Measurements from ENCODE around the gene PTTG1IP.
A peak's percentile ranks its signal among the peaks of the same experiment; 100 is the strongest.

Gene PTTG1IP

GRCh38 chr21:44817506-44817880 lies 56.0 kb downstream of the PTTG1IP start:
- Histone ChIP-seq H2BK120ac (ENCODE audit: low read depth, low read length) (no peak overlapping the region), H3K23ac (ENCODE audit: low read depth, low read length, poor library complexity) (peak overlapping the region; percentile 91), H3K4me3 (ENCODE audit: low read length in 2 of 2) (peak overlapping the region; percentile 62 to 89), H2BK5ac (ENCODE audit: low read length) (peak overlapping the region; percentile 5), H3K4ac (ENCODE audit: low read length) (no peak overlapping the region), H3K36me3 (replicated peaks in 1 of 2; ENCODE audit: control insufficient read depth in 2 of 2, insufficient read depth in 2 of 2, low read length in 2 of 2) (peaks cover 6 to 14% of the 10 kb centered on the region in 2 donors), H2AFZ (ENCODE audit: low read length) (peak overlapping the region; percentile 92), H3K9ac (ENCODE audit: low read depth, low read length, poor library complexity) (peak overlapping the region; percentile 93), H3K9me3 (replicated peaks in 1 of 2; ENCODE audit: control insufficient read depth in 2 of 2, insufficient read depth in 1 of 2, low read depth in 1 of 2, low read length in 2 of 2) (peaks cover 20 to 21% of the 10 kb centered on the region in 2 donors), H3K14ac (ENCODE audit: low read length) (peak overlapping the region; percentile 21), H3K4me2 (ENCODE audit: insufficient read depth, low read length, poor library complexity, severe bottlenecking) (peak overlapping the region; percentile 94), H3K27ac (replicated peaks; ENCODE audit: low read length) (peak overlapping the region; percentile 79), H4K8ac (ENCODE audit: low read depth, low read length) (peak overlapping the region; percentile 86), H2BK15ac (ENCODE audit: low read length) (no peak overlapping the region), H3K18ac (ENCODE audit: low read length) (peak overlapping the region; percentile 90), H4K91ac (ENCODE audit: low read depth, low read length, poor library complexity) (no peak overlapping the region), H3K79me1 (ENCODE audit: low read depth, low read length) (peaks cover 24% of the 10 kb centered on the region), H3K27me3 (ENCODE audit: control insufficient read depth in 3 of 3, insufficient read depth in 3 of 3, low read depth in 1 of 3, low read length in 3 of 3) (peaks cover 0 to 3% (median 0%) of the 10 kb centered on the region in 3 experiments), H2AK5ac (ENCODE audit: low read depth, low read length) (peak overlapping the region; percentile 75), H2BK12ac (ENCODE audit: low read length) (no peak overlapping the region), H3K4me1 (ENCODE audit: control insufficient read depth in 2 of 2, insufficient read depth in 1 of 2, low read depth in 1 of 2, low read length in 2 of 2) (peaks cover 0 to 7% of the 10 kb centered on the region in 2 donors)
- no CpG with 5 or more reads among the region's 43 CpGs for WGBS, 2 donors (ENCODE audit: extremely low coverage in 2 of 2, insufficient read length in 2 of 2, insufficient replicate concordance in 1 of 2)
- peak; percentile 87 for DNase-seq (ENCODE audit: low spot score)

DNA sequence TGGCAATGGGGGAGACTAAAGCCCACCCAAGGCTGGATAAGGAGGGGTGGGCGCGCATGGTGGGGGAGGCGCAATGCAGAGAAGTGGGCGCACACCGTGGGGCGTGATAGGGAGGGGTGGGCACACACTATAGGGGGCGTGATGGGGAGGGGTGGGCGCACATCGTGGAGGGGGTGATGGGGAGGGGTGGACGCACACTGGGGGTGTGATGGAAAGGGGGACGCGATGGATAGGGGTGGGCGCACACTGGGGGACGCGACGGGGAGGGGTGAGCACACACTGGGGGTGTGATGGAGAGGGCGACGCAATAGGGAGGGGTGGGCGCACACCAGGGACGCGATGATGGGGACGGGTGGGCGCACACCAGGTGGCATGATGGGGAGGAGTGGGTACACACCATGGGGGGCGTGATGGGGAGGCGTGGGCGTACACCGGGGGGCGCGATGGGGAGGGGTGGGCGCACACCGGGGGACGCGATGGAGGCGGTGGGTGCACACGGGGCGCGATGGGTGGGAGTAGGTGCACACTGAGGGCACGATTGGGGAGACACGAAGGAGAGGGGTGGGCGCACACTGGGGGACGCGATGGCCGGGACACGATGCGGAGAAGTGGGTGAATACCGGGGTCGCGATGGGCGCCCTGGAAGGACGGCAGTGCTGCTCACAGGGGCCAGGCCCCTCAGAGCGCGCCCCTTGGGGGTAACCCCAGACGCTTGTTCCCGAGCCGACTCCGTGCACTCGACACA lies 56.6 kb downstream of the PTTG1IP start:
- Histone ChIP-seq H3K23ac (ENCODE audit: low read depth, low read length, poor library complexity) (peak overlapping the region; percentile 91), H2AK5ac (ENCODE audit: low read depth, low read length) (peak overlapping the region; percentile 75), H2BK120ac (ENCODE audit: low read depth, low read length) (no peak overlapping the region), H3K4ac (ENCODE audit: low read length) (peak overlapping the region; percentile 37), H3K4me2 (ENCODE audit: insufficient read depth, low read length, poor library complexity, severe bottlenecking) (peak overlapping the region; percentile 94), H3K14ac (ENCODE audit: low read length) (peak overlapping the region; percentile 71), H2BK12ac (ENCODE audit: low read length) (no peak overlapping the region), H3K27me3 (ENCODE audit: control insufficient read depth in 3 of 3, insufficient read depth in 3 of 3, low read depth in 1 of 3, low read length in 3 of 3) (peaks cover 0 to 3% (median 0%) of the 10 kb centered on the region in 3 experiments), H4K91ac (ENCODE audit: low read depth, low read length, poor library complexity) (no peak overlapping the region), H3K79me1 (ENCODE audit: low read depth, low read length) (peaks cover 24% of the 10 kb centered on the region), H3K4me1 (ENCODE audit: control insufficient read depth in 2 of 2, insufficient read depth in 1 of 2, low read depth in 1 of 2, low read length in 2 of 2) (peaks cover 0 to 7% of the 10 kb centered on the region in 2 donors), H4K8ac (ENCODE audit: low read depth, low read length) (peak overlapping the region; percentile 86), H3K18ac (ENCODE audit: low read length) (peak overlapping the region; percentile 90), H3K4me3 (ENCODE audit: low read length in 2 of 2) (peak overlapping the region; percentile 62 to 85), H3K9ac (ENCODE audit: low read depth, low read length, poor library complexity) (peak overlapping the region; percentile 93), H3K9me3 (replicated peaks in 1 of 2; ENCODE audit: control insufficient read depth in 2 of 2, insufficient read depth in 1 of 2, low read depth in 1 of 2, low read length in 2 of 2) (peaks cover 16 to 19% of the 10 kb centered on the region in 2 donors), H3K27ac (replicated peaks; ENCODE audit: low read length) (no peak overlapping the region), H3K36me3 (replicated peaks in 1 of 2; ENCODE audit: control insufficient read depth in 2 of 2, insufficient read depth in 2 of 2, low read length in 2 of 2) (peaks cover 6 to 19% of the 10 kb centered on the region in 2 donors), H2AFZ (ENCODE audit: low read length) (peak overlapping the region; percentile 92), H2BK5ac (ENCODE audit: low read length) (peak overlapping the region; percentile 5), H2BK15ac (ENCODE audit: low read length) (no peak overlapping the region)
- no CpG with 5 or more reads among the region's 57 CpGs for WGBS, 2 donors (ENCODE audit: extremely low coverage in 2 of 2, insufficient read length in 2 of 2, insufficient replicate concordance in 1 of 2)
- DNase-seq (ENCODE audit: low spot score): no peak

- Histone ChIP-seq H2BK12ac (ENCODE audit: low read length) (no peak overlapping the region), H3K27ac (replicated peaks; ENCODE audit: low read length) (no peak overlapping the region), H4K8ac (ENCODE audit: low read depth, low read length) (no peak overlapping the region), H3K9me3 (replicated peaks in 1 of 2; ENCODE audit: control insufficient read depth in 2 of 2, insufficient read depth in 1 of 2, low read depth in 1 of 2, low read length in 2 of 2) (peaks cover 12 to 14% of the 10 kb centered on the region in 2 donors), H2BK15ac (ENCODE audit: low read length) (no peak overlapping the region), H3K27me3 (ENCODE audit: control insufficient read depth in 3 of 3, insufficient read depth in 3 of 3, low read depth in 1 of 3, low read length in 3 of 3) (peaks cover 0 to 3% (median 0%) of the 10 kb centered on the region in 3 experiments), H3K36me3 (replicated peaks in 1 of 2; ENCODE audit: control insufficient read depth in 2 of 2, insufficient read depth in 2 of 2, low read length in 2 of 2) (peaks cover 6 to 26% of the 10 kb centered on the region in 2 donors), H3K23ac (ENCODE audit: low read depth, low read length, poor library complexity) (peak overlapping the region; percentile 3), H3K4me3 (ENCODE audit: low read length in 2 of 2) (no peak overlapping the region), H3K18ac (ENCODE audit: low read length) (no peak overlapping the region), H3K4me2 (ENCODE audit: insufficient read depth, low read length, poor library complexity, severe bottlenecking) (no peak overlapping the region), H2AFZ (ENCODE audit: low read length) (no peak overlapping the region), H2BK5ac (ENCODE audit: low read length) (no peak overlapping the region), H3K9ac (ENCODE audit: low read depth, low read length, poor library complexity) (no peak overlapping the region), H3K14ac (ENCODE audit: low read length) (no peak overlapping the region), H2BK120ac (ENCODE audit: low read depth, low read length) (no peak overlapping the region), H3K4me1 (ENCODE audit: control insufficient read depth in 2 of 2, insufficient read depth in 1 of 2, low read depth in 1 of 2, low read length in 2 of 2) (peaks cover 0 to 7% of the 10 kb centered on the region in 2 donors), H2AK5ac (ENCODE audit: low read depth, low read length) (no peak overlapping the region), H3K4ac (ENCODE audit: low read length) (no peak overlapping the region), H4K91ac (ENCODE audit: low read depth, low read length, poor library complexity) (no peak overlapping the region), H3K79me1 (ENCODE audit: low read depth, low read length) (peaks cover 24% of the 10 kb centered on the region)
- WGBS, 2 donors (ENCODE audit: extremely low coverage in 2 of 2, insufficient read length in 2 of 2, insufficient replicate concordance in 1 of 2): no CpG with 5 or more reads among the region's 10 CpGs
- no peak for DNase-seq (ENCODE audit: low spot score)
Measured at GRCh38 chr21:44815852-44816628, 57.5 kb downstream of the PTTG1IP start.

- Histone ChIP-seq H2BK5ac (ENCODE audit: low read length) (no peak overlapping the region), H3K27ac (replicated peaks; ENCODE audit: low read length) (no peak overlapping the region), H3K4ac (ENCODE audit: low read length) (no peak overlapping the region), H2BK120ac (ENCODE audit: low read depth, low read length) (no peak overlapping the region), H3K9ac (ENCODE audit: low read depth, low read length, poor library complexity) (no peak overlapping the region), H2BK12ac (ENCODE audit: low read length) (no peak overlapping the region), H4K91ac (ENCODE audit: low read depth, low read length, poor library complexity) (no peak overlapping the region), H2AFZ (ENCODE audit: low read length) (no peak overlapping the region), H3K4me2 (ENCODE audit: insufficient read depth, low read length, poor library complexity, severe bottlenecking) (no peak overlapping the region), H2AK5ac (ENCODE audit: low read depth, low read length) (peak overlapping the region; percentile 56), H3K9me3 (replicated peaks in 1 of 2; ENCODE audit: control insufficient read depth in 2 of 2, insufficient read depth in 1 of 2, low read depth in 1 of 2, low read length in 2 of 2) (peaks cover 12 to 16% of the 10 kb centered on the region in 2 donors), H3K4me3 (ENCODE audit: low read length in 2 of 2) (no peak overlapping the region), H3K14ac (ENCODE audit: low read length) (no peak overlapping the region), H2BK15ac (ENCODE audit: low read length) (no peak overlapping the region), H4K8ac (ENCODE audit: low read depth, low read length) (no peak overlapping the region), H3K27me3 (ENCODE audit: control insufficient read depth in 3 of 3, insufficient read depth in 3 of 3, low read depth in 1 of 3, low read length in 3 of 3) (peaks cover 0 to 3% (median 0%) of the 10 kb centered on the region in 3 experiments), H3K79me1 (ENCODE audit: low read depth, low read length) (peaks cover 28% of the 10 kb centered on the region), H3K18ac (ENCODE audit: low read length) (no peak overlapping the region), H3K36me3 (replicated peaks in 1 of 2; ENCODE audit: control insufficient read depth in 2 of 2, insufficient read depth in 2 of 2, low read length in 2 of 2) (peaks cover 13 to 33% of the 10 kb centered on the region in 2 donors), H3K4me1 (ENCODE audit: control insufficient read depth in 2 of 2, insufficient read depth in 1 of 2, low read depth in 1 of 2, low read length in 2 of 2) (peaks cover 0 to 7% of the 10 kb centered on the region in 2 donors), H3K23ac (ENCODE audit: low read depth, low read length, poor library complexity) (peak overlapping the region; percentile 3)
- WGBS, 2 donors (ENCODE audit: extremely low coverage in 2 of 2, insufficient read length in 2 of 2, insufficient replicate concordance in 1 of 2): no CpG with 5 or more reads among the region's 8 CpGs
- no peak for DNase-seq (ENCODE audit: low spot score)
Measured at GRCh38 chr21:44815225-44815624, 58.3 kb downstream of the PTTG1IP start.

Data from neuronal stem cell (in vitro differentiated cells).